Lung (tissue), 12 donors: Measurements from ENCODE around the gene MEG3. TPM values are rescaled to one million over a fixed set of nuclear protein-coding genes. Genes with fewer than 3 reads are reported as not detected.

Experiments used
- ATAC-seq: fragments of 200-7000 bp; cut with Tn5 transposase; one replicate; pipeline ENCODE4 v1.9.1; 2020; ENCODE audit warnings: moderate number of reproducible peaks; ENCODE audit not compliant: insufficient read depth, low FRiP score
- DNase-seq, 3 donors: peaks; one replicate each; pipeline ENCODE4 v3.0.0-alpha.2; 2013 to 2017
- H3K27ac ChIP-seq, 2 donors: one replicate each; pipeline ENCODE4 v1.5.1; 2013; ENCODE audit warnings: mild to moderate bottlenecking in 2 of 2, moderate library complexity in 2 of 2, control low read depth in 1 of 2, inconsistent platforms in 1 of 2, low read depth in 1 of 2, low read length in 1 of 2
- H3K27me3 ChIP-seq, 3 donors: one replicate each; pipeline ENCODE4 v1.5.1; 2013; ENCODE audit warnings: low read length in 2 of 3; ENCODE audit not compliant: control insufficient read depth in 3 of 3, insufficient read depth in 3 of 3
- H3K36me3 ChIP-seq, 4 donors: one replicate each; pipeline ENCODE4 v1.5.1; 2013; ENCODE audit warnings: low read length in 4 of 4, mild to moderate bottlenecking in 1 of 4, moderate library complexity in 1 of 4; ENCODE audit not compliant: control insufficient read depth in 4 of 4, insufficient read depth in 4 of 4
- H3K4me1 ChIP-seq, 5 donors: one replicate each; pipeline ENCODE4 v1.5.1; 2013; ENCODE audit warnings: low read length in 5 of 5, mild to moderate bottlenecking in 2 of 5, moderate library complexity in 1 of 5; ENCODE audit not compliant: control insufficient read depth in 5 of 5, insufficient read depth in 5 of 5
- H3K4me3 ChIP-seq: one replicate; pipeline ENCODE4 v1.5.1; 2013; ENCODE audit warnings: mild to moderate bottlenecking, control low read depth, moderate library complexity
- H3K9ac ChIP-seq, 2 donors: one replicate each; pipeline ENCODE4 v1.5.1; 2013; ENCODE audit warnings: low read length in 2 of 2, control low read depth in 1 of 2; ENCODE audit not compliant: insufficient read depth in 1 of 2
- H3K9me3 ChIP-seq, 4 donors: one replicate each; pipeline ENCODE4 v1.5.1; 2013; ENCODE audit warnings: low read length in 3 of 4, mild to moderate bottlenecking in 1 of 4, moderate library complexity in 1 of 4; ENCODE audit not compliant: control insufficient read depth in 4 of 4, insufficient read depth in 3 of 4
- WGBS, 2 donors: extraction: QIAGEN DNeasy Blood & Tissue Kit; methylation state at CpG; one replicate each; pipeline ENCODE4 v1.1.7; 2013; 5-methylcytosine and 5-hydroxymethylcytosine counted together
- polyA plus RNA-seq, 2 donors: library from polyadenylated mRNA; stranded (reverse); fragments of 200-250 nt; gene quantifications; one replicate each; pipeline ENCODE4 v1.2.1, GENCODE V29; 2013
- total RNA-seq, 2 donors: library from RNA; depleted of rRNA in 1 of 2; stranded (reverse); fragments of >200 nt in 1 of 2; gene quantifications; one replicate each; pipeline ENCODE4 v1.2.1, GENCODE V29; 2014 to 2021
- TF ChIP-seq, protein P1 (sequence below): IDR thresholded peaks from 2 replicates; pipeline ENCODE4 v1.5.1; 2012; ENCODE audit warnings: mild to moderate bottlenecking; ENCODE audit errors: control extremely low read depth, extremely low read depth
- donor health status: control.
- donor health status: control.
- donor health status: Bipolar disorder and iron deficiency.
- donor health status: healthy.
- donor health status: DM: yes; HTN: yes; CAD: no.

Gene MEG3
- total and polyA plus RNA-seq, 4 donors: 5.9 to 267 (median 14.8) TPM

GRCh38 chr14:100832311-100832960 lies 6.5 kb downstream of the MEG3 start:
- no peak for DNase-seq

DNA sequence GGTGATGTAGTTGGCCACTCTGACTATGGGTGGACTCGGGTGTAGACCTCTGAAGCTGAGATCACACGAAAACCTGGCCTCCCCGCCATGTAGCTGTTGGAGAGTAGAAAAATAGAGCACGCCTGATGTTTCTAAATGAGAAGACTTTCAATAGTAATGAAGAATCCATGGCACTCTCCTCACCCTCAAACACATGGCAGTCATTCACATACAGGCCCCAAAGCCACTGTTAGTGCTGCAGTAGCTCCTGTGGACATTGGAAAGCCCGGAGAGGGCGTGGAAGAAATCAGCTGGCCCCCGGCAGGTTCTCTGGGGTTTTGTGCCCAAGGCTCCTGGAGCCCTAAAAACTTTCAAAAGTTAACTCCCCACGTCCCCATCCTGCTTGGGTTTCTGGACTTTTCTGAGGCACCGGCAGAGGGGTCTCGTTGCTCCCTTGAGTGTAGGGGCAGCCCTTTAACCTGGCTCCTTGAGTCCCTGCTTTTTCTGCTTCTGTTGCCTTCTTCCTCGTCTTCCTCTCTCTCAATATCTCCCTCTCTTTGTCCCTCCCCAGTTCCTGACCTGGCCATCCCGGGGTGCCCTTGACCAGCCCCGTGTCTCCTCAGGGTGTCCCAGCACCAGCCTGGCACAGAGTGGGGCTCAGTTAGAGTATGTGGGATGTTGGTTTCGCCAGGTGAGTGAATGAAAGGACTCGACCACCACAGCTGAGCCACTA lies 8.3 kb downstream of the MEG3 start:
- H3K27ac ChIP-seq: no peak overlapping the region
- no peaks in the 10 kb centered on the region for H3K9me3 ChIP-seq
- no peak overlapping the region for H3K9ac ChIP-seq
- no peak for DNase-seq
- H3K4me3 ChIP-seq: no peak overlapping the region
- TF ChIP-seq, protein P1, sequence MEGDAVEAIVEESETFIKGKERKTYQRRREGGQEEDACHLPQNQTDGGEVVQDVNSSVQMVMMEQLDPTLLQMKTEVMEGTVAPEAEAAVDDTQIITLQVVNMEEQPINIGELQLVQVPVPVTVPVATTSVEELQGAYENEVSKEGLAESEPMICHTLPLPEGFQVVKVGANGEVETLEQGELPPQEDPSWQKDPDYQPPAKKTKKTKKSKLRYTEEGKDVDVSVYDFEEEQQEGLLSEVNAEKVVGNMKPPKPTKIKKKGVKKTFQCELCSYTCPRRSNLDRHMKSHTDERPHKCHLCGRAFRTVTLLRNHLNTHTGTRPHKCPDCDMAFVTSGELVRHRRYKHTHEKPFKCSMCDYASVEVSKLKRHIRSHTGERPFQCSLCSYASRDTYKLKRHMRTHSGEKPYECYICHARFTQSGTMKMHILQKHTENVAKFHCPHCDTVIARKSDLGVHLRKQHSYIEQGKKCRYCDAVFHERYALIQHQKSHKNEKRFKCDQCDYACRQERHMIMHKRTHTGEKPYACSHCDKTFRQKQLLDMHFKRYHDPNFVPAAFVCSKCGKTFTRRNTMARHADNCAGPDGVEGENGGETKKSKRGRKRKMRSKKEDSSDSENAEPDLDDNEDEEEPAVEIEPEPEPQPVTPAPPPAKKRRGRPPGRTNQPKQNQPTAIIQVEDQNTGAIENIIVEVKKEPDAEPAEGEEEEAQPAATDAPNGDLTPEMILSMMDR: no peak
- H3K4me1 ChIP-seq: peaks cover 0 to 4% (median 0%) of the 10 kb centered on the region in 5 donors
- peaks cover 0 to 10% (median 0%) of the 10 kb centered on the region in 4 donors for H3K36me3 ChIP-seq
- H3K27me3 ChIP-seq: peaks cover 0 to 17% (median 0%) of the 10 kb centered on the region in 3 donors
- 91 to 96% methylated on average over 15 of the region's 15 CpGs for WGBS, 2 donors
- ATAC-seq: no peak

More at GRCh38 chr14:100832311-100832960, 6.5 kb downstream of the MEG3 start:
- TF ChIP-seq, protein P1: no peak
- WGBS, 2 donors: 81 to 91% methylated on average over 21 of the region's 21 CpGs
- H3K27ac ChIP-seq: no peak overlapping the region
- H3K4me3 ChIP-seq: no peak overlapping the region
- no peak for ATAC-seq
- peaks cover 0 to 10% (median 0%) of the 10 kb centered on the region in 4 donors for H3K36me3 ChIP-seq
- H3K9ac ChIP-seq: no peak overlapping the region
- no peaks in the 10 kb centered on the region for H3K4me1 ChIP-seq
- peaks cover 0 to 27% (median 0%) of the 10 kb centered on the region in 3 donors for H3K27me3 ChIP-seq
- peaks cover 0 to 7% (median 2%) of the 10 kb centered on the region in 4 donors for H3K9me3 ChIP-seq

DNA sequence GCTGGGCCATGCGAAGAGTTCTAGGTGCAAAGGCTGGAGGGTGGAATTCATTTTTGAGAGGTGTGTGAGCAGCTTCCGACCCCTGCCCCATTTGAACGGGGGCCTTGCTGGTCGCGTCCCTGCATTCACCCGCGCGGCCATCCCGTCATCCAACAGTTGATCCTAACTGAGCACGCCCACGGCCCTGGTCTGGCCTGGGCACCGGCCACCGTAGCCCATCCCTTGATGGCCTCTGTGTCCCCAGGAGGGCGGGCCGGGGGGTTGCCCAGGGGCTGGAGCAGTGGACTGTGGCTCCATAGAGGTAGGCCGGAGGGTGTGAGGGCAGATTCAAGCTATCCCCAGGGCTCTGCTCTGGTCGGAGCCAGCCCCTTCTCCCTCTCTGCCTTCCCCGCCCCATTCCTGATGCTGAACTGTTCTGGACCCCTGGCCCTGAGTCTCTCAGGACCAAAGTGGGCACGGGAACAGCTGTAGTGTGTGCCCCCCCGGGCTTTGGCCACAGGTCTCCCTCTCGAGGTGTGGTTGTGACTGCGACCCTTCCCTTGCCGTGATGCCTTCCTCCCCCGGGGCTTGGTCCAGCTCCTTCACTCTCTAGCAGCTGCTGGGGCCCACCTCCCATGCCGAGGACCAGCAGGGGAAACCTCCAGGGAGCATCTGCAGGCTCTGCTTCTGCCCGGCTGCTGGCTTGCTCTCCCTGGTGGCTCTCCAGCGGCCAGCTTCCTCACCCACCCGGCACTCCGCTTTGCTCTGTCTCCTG lies 9.1 kb downstream of the MEG3 start:
- H3K9me3 ChIP-seq: no peaks in the 10 kb centered on the region
- H3K4me3 ChIP-seq: no peak overlapping the region
- peaks cover 0 to 17% (median 0%) of the 10 kb centered on the region in 3 donors for H3K27me3 ChIP-seq
- DNase-seq: no peak
- H3K36me3 ChIP-seq: peaks cover 0 to 10% (median 0%) of the 10 kb centered on the region in 4 donors
- 86 to 90% methylated on average over 28 to 29 of the region's 29 CpGs for WGBS, 2 donors
- H3K4me1 ChIP-seq: peaks cover 0 to 11% (median 0%) of the 10 kb centered on the region in 5 donors
- ATAC-seq: no peak
- H3K9ac ChIP-seq: no peak overlapping the region
- TF ChIP-seq, protein P1: no peak
- no peak overlapping the region for H3K27ac ChIP-seq
